ENCODE data around the gene ZC3H12C.
A peak's percentile ranks its signal among the peaks of the same experiment; 100 is the strongest.

Gene ZC3H12C

GRCh38 chr11:110217223-110217877 is 124.2 kb downstream of the ZC3H12C start:
- H3K9me3 Mint-ChIP-seq = peaks cover 4% of the 10 kb centered on the region
- H3K4me1 Mint-ChIP-seq = no peaks in the 10 kb centered on the region
- H3K27ac Mint-ChIP-seq = no peak overlapping the region
- peaks cover 32% of the 10 kb centered on the region for H3K36me3 Mint-ChIP-seq (ENCODE audit: low read depth)
- no peak for DNase-seq
- peaks cover 3% of the 10 kb centered on the region for H3K27me3 Mint-ChIP-seq (ENCODE audit: low read depth, poor library complexity)
- H3K4me3 Mint-ChIP-seq = no peak overlapping the region
- TF ChIP-seq CTCF (IDR thresholded peaks at IDR 0.05) = no peak

DNA sequence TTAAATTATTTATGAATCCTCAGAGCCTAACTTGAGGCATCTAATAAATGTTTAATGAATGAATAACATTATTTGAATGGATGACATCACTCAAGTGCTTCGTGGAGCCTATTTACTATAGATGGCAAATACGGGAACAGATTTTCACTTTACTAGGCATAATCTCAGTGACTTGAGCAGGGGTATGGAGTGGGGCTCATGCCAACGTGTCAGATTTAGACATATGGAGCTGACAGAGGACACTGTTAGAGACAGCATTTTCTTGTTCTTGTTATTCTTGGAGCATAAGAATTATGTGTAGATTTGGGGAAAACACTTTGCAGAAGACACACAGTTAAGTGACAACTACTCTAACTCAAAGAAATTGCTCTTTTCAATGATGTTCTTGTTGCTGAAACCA is 124.7 kb downstream of the ZC3H12C start:
- Mint-ChIP-seq H3K27me3 (ENCODE audit: low read depth, poor library complexity) (peaks cover 3% of the 10 kb centered on the region), H3K4me1 (no peaks in the 10 kb centered on the region), H3K36me3 (ENCODE audit: low read depth) (peaks cover 32% of the 10 kb centered on the region), H3K9me3 (peaks cover 4% of the 10 kb centered on the region), H3K4me3 (no peak overlapping the region), H3K27ac (no peak overlapping the region)
- DNase-seq = no peak
- no peak for TF ChIP-seq CTCF (IDR thresholded peaks at IDR 0.05)

DNA sequence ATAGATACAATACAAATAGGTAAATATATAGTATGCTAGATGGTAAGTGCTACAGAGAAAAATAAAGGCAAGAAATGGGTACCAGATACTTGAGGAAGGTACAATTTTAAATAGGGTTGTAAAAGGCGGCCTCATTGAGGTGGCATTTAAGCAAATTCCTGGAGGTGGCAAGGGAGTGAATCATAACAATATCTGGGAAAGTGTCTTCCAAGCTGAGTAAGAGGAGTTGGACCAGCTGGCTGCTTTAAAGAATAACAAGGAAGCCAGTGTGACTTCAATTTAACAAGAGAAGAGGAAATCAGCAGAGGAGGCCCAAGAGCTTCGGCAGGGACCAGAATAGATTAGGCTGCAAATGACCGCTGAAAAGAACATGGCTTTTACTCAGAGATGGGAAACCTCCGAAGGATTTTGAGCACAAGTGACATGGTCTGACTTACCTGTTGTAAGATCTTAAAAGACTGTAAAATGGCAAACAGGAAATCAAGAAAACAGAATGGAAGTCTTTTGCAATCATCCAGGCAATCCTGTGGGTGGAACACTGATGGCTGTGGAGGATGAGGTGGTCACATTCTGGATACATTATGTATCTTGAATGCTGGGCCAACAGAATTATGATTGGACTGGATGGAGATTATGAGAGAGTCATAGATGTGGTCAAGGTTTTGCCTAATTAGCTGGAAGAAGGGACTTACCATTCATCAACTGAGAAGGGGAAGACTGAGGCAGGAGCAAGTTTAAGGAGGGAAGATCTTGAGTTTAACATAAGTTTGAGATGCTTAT is 126.0 kb downstream of the ZC3H12C start:
- no peak for DNase-seq
- TF ChIP-seq CTCF (IDR thresholded peaks at IDR 0.05) = no peak
- H3K4me1 Mint-ChIP-seq = no peaks in the 10 kb centered on the region
- peaks cover 3% of the 10 kb centered on the region for H3K27me3 Mint-ChIP-seq (ENCODE audit: low read depth, poor library complexity)
- H3K4me3 Mint-ChIP-seq = no peak overlapping the region
- peaks cover 42% of the 10 kb centered on the region for H3K36me3 Mint-ChIP-seq (ENCODE audit: low read depth)
- peaks cover 11% of the 10 kb centered on the region for H3K9me3 Mint-ChIP-seq
- peak overlapping the region; percentile 12 for H3K27ac Mint-ChIP-seq
